Heart left ventricle (tissue), 13 donors: ENCODE results near the gene IFI44L.

Experiments used
- CTCF ChIP-seq, 12 donors: fragments of 200-600 bp; sonication (generic) in 4 of 12; IDR thresholded peaks; one replicate each; pipeline versions ENCODE4 v1.5.0 to v1.8.0; 2018 to 2022; ENCODE audit warnings: antibody characterized with exemption in 12 of 12, mild to moderate bottlenecking in 5 of 12
- POLR2A ChIP-seq, 2 donors: fragments of 450-650 bp; IDR thresholded peaks; one replicate each; pipeline ENCODE4 v1.6.1; 2017; ENCODE audit warnings: antibody characterized with exemption in 2 of 2, mild to moderate bottlenecking in 2 of 2, moderate library complexity in 2 of 2
- donor health status: ischemic (EF 13 %, LVEDD 7.1; RV severe dilation, severe dysfunction).
- donor health status: DM: no; HTN: yes; CAD: no.
- donor health status: DM: no; HTN: no; CAD: no.
- donor health status: ischemic (EF 25% LVEDD 6.9; RV normal size, moderate dysfunction).
- donor health status: ischemic (EF 25% LVEDD 5.7; RV mildly dilated, moderate dysfunction).
- donor health status: ischemic (EF 35%, LVEDD 5.7; RV mildly dilated, moderate dysfunction).
- donor health status: nonischemic (EF 11% LVEDD 7.7; RV severe dilation, severe dysfunction).
- donor health status: DM: yes; HTN: yes; CAD: no.
- donor health status: PGD.
- donor health status: ischemic (EF 29% LVEDD 5.4; RV normal size, mild dysfunction).
- donor health status: nonischemic (EF 23%, LVEDD 6.1; RV moderate dilation, normal function).

DNA sequence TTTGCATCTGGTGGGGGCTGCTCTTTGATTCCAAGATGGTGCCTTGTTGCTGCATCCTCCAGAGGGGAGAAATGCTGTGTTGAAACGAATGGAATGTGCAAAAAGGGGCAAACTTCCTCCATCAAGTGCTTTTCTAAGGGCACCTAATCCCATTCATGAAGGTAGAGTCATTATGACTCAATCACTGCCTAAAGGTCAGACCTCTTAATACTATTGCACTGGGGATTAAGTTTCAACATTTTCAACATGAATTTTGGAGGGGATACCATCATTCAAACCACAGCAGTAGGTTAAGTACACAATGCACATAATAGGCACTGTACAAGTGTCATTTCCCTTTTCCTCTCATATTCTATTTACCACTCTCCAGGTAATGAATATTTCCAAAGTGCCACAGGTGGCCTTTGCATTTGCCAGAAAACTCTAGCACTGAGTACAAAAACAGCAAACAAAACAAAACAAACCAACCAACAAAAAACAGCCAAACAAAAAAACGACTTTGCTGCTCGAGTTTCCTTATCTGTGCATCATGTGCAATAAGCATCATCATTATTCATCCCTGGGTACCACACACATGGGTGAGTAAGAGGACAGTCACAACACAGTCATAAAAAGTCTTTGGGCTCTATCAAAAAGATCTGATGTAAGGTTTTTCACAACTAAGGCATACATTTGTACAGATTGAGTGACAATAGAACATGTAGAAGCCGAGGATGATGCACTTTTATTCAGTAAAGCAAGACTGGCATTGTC lies 71.9 kb downstream of the IFI44L start:
- TF ChIP-seq CTCF (IDR thresholded peaks at IDR 0.05) (no peak), POLR2A (IDR thresholded peaks at IDR 0.05) (no peak)
